Measurements from ENCODE around the gene TJP3. TPM values are rescaled to one million over a fixed set of nuclear protein-coding genes. Genes with fewer than 3 reads are reported as not detected.
A peak's percentile ranks its signal among the peaks of the same experiment; 100 is the strongest.

The TJP3 gene
- total and polyA plus RNA-seq, 4 donors: 18.4 to 57.8 (median 49.6) TPM

- DNase-seq (no peak), ATAC-seq (ENCODE audit: insufficient read depth, low FRiP score) (no peak)
- peaks cover 0 to 10% (median 4%) of the 10 kb centered on the region in 5 donors for H3K4me1 ChIP-seq (ENCODE audit: control insufficient read depth in 5 of 5, insufficient read depth in 5 of 5, low read length in 5 of 5)
- H3K36me3 ChIP-seq (ENCODE audit: control insufficient read depth in 4 of 4, insufficient read depth in 4 of 4, low read length in 4 of 4): peaks cover 0 to 11% (median 3%) of the 10 kb centered on the region in 4 donors
- H3K9ac ChIP-seq (ENCODE audit: insufficient read depth in 1 of 2, low read length in 2 of 2): no peak overlapping the region
- 91 to 94% methylated on average over 19 of the region's 19 CpGs for WGBS, 2 donors
- H3K4me3 ChIP-seq: no peak overlapping the region
- H3K27me3 ChIP-seq (ENCODE audit: control insufficient read depth in 3 of 3, insufficient read depth in 3 of 3, low read length in 2 of 3): no peaks in the 10 kb centered on the region
- no peaks in the 10 kb centered on the region for H3K9me3 ChIP-seq (ENCODE audit: control insufficient read depth in 4 of 4, insufficient read depth in 3 of 4, low read length in 3 of 4)
- TF ChIP-seq, protein P1, sequence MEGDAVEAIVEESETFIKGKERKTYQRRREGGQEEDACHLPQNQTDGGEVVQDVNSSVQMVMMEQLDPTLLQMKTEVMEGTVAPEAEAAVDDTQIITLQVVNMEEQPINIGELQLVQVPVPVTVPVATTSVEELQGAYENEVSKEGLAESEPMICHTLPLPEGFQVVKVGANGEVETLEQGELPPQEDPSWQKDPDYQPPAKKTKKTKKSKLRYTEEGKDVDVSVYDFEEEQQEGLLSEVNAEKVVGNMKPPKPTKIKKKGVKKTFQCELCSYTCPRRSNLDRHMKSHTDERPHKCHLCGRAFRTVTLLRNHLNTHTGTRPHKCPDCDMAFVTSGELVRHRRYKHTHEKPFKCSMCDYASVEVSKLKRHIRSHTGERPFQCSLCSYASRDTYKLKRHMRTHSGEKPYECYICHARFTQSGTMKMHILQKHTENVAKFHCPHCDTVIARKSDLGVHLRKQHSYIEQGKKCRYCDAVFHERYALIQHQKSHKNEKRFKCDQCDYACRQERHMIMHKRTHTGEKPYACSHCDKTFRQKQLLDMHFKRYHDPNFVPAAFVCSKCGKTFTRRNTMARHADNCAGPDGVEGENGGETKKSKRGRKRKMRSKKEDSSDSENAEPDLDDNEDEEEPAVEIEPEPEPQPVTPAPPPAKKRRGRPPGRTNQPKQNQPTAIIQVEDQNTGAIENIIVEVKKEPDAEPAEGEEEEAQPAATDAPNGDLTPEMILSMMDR (IDR thresholded peaks at IDR 0.05; ENCODE audit: control extremely low read depth, extremely low read depth): no peak
- H3K27ac ChIP-seq (ENCODE audit: low read depth in 1 of 2, low read length in 1 of 2): no peak overlapping the region
Observed at GRCh38 chr19:3759482-3760254, 51.5 kb downstream of the TJP3 start.

DNA sequence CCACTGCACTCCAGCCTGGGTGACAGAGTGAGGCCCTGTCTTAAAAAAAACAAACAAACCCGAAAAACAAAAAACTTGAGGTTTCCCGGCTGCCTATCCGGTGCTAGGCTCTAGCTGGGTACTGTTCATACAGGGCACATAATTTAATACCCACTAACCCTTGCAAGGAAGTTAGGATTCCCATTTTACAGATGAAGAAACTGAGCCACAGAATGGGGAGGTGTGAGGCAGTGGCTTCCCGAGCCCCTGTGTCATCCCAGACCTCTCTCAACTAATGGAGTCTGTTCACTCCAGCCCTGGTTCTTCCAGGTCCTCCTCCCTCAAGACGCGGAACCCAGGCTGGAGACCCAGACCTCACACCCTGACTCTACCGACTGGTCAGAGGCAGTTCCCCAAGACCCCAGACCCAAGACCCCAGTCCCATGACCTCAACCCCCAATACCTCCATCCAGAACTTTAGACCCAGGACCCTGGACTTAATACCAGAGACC is 52.7 kb downstream of the TJP3 start:
- Histone ChIP-seq H3K9me3 (ENCODE audit: control insufficient read depth in 4 of 4, insufficient read depth in 3 of 4, low read length in 3 of 4) (no peaks in the 10 kb centered on the region), H3K4me3 (peak overlapping the region; percentile 90), H3K4me1 (ENCODE audit: control insufficient read depth in 5 of 5, insufficient read depth in 5 of 5, low read length in 5 of 5) (peaks cover 0 to 10% (median 4%) of the 10 kb centered on the region in 5 donors), H3K27ac (ENCODE audit: low read depth in 1 of 2, low read length in 1 of 2) (peak overlapping the region; percentile 80 to 84), H3K9ac (ENCODE audit: insufficient read depth in 1 of 2, low read length in 2 of 2) (peak overlapping the region; percentile 88 to 95), H3K36me3 (ENCODE audit: control insufficient read depth in 4 of 4, insufficient read depth in 4 of 4, low read length in 4 of 4) (peaks cover 0 to 14% (median 3%) of the 10 kb centered on the region in 4 donors), H3K27me3 (ENCODE audit: control insufficient read depth in 3 of 3, insufficient read depth in 3 of 3, low read length in 2 of 3) (no peaks in the 10 kb centered on the region)
- ATAC-seq (ENCODE audit: insufficient read depth, low FRiP score) (no peak), DNase-seq (no peak)
- 26 to 40% methylated on average over 7 of the region's 7 CpGs for WGBS, 2 donors
- TF ChIP-seq, protein P1 (IDR thresholded peaks at IDR 0.05; ENCODE audit: control extremely low read depth, extremely low read depth): no peak

DNA sequence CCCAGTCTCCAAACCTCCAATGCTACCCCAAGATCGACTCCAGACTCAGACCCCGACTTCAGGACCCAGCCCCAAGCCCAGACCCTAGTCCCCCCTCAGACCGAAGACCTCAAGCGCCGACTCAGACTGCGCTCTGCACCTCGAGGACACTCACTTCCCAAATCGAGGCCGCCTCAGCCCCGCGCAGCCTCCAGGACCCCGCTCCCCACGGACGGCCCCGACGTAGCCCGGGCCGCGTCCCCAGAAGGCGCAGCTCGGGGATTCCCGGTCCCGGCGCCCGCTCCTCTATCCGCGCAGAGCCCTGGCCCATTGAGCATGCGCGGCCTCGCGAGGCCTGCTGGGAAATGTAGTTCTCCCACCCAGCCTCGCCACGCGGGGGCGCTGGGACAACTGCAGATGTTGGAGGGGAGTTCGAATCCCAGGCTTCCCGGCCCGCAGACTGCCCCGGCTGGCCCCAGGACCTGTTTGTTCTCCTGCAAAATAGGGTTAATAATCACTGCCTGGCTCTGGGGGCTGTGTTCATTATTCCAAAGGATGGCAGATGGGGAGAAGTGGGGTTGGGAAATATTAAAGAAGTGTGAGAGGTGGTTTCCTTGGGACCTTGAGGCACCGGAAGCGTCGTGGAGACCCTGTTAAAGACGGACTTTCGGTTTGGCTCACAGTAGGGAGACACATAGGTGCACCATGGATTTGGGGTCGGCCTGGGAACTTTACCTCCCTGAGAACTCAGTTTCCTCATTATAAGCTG is 53.4 kb downstream of the TJP3 start, which contains the start of gene APBA3:
TSS of gene APBA3 (minus strand) at position 311 of the 748 bp plus-strand sequence. CDS start 1,428 bp downstream, outside the sequence.
- WGBS, 2 donors: 3% methylated on average over 45 of the region's 45 CpGs
- ATAC-seq (ENCODE audit: insufficient read depth, low FRiP score): peak; percentile 49
- H3K4me1 ChIP-seq (ENCODE audit: control insufficient read depth in 5 of 5, insufficient read depth in 5 of 5, low read length in 5 of 5): peaks cover 0 to 10% (median 4%) of the 10 kb centered on the region in 5 donors

More for the DNA sequence above, 53.4 kb downstream of the TJP3 start, which contains the start of gene APBA3:
- no peaks in the 10 kb centered on the region for H3K27me3 ChIP-seq (ENCODE audit: control insufficient read depth in 3 of 3, insufficient read depth in 3 of 3, low read length in 2 of 3)
- H3K27ac ChIP-seq (ENCODE audit: low read depth in 1 of 2, low read length in 1 of 2): peak within 1 kb of the TSS; percentile 93 to 96
- H3K9me3 ChIP-seq (ENCODE audit: control insufficient read depth in 4 of 4, insufficient read depth in 3 of 4, low read length in 3 of 4): no peaks in the 10 kb centered on the region
- DNase-seq: peak; percentile 88 to 92 (median 90)
- H3K36me3 ChIP-seq (ENCODE audit: control insufficient read depth in 4 of 4, insufficient read depth in 4 of 4, low read length in 4 of 4): peaks cover 0 to 17% (median 3%) of the 10 kb centered on the region in 4 donors
- peak within 1 kb of the TSS; percentile 90 for H3K4me3 ChIP-seq
- TF ChIP-seq, protein P1 (IDR thresholded peaks at IDR 0.05; ENCODE audit: control extremely low read depth, extremely low read depth): peak; percentile 68
- H3K9ac ChIP-seq (ENCODE audit: insufficient read depth in 1 of 2, low read length in 2 of 2): peak within 1 kb of the TSS; percentile 88 to 95

All from lung (tissue), 12 donors.